Hepatocyte (in vitro differentiated cells): ENCODE results near the gene ETV6. TPM values are rescaled to one million over a fixed set of nuclear protein-coding genes. Genes with fewer than 3 reads are reported as not detected.

Experiments used
- DNase-seq: peaks from one replicate; pipeline ENCODE4 v3.0.0-alpha.2; 2016; ENCODE audit warnings: low spot score
- H2AFZ ChIP-seq: fragments of 200-600 bp; sonication (generic); 2 replicates; pipeline ENCODE4 v1.6.0; 2016; ENCODE audit warnings: antibody characterized with exemption, mild to moderate bottlenecking
- H3K27ac ChIP-seq: fragments of 200-600 bp; sonication (generic); 2 replicates; pipeline ENCODE4 v1.5.1; 2016; ENCODE audit warnings: mild to moderate bottlenecking
- H3K27me3 ChIP-seq: fragments of 200-600 bp; sonication (generic); 2 replicates; pipeline ENCODE4 v1.6.1; 2016
- H3K36me3 ChIP-seq: fragments of 200-600 bp; sonication (generic); replicated peaks from 2 replicates; pipeline ENCODE4 v1.5.1; 2016; ENCODE audit warnings: low read depth; ENCODE audit not compliant: insufficient read depth
- H3K4me1 ChIP-seq: fragments of 200-600 bp; sonication (generic); 2 replicates; pipeline ENCODE4 v1.5.1; 2016; ENCODE audit warnings: mild to moderate bottlenecking, moderate library complexity; ENCODE audit not compliant: insufficient read depth
- H3K4me2 ChIP-seq: fragments of 200-600 bp; sonication (generic); 2 replicates; pipeline ENCODE4 v1.6.0; 2016
- H3K4me3 ChIP-seq: fragments of 200-600 bp; sonication (generic); 2 replicates; pipeline ENCODE4 v1.5.1; 2016; ENCODE audit warnings: mild to moderate bottlenecking
- H3K79me2 ChIP-seq: fragments of 200-600 bp; sonication (generic); 2 replicates; pipeline ENCODE4 v1.6.0; 2017; ENCODE audit warnings: mild to moderate bottlenecking
- H3K9me2 ChIP-seq: fragments of 200-600 bp; sonication (generic); replicated peaks from 2 replicates; pipeline ENCODE4 v1.6.0; 2017; ENCODE audit warnings: mild to moderate bottlenecking; ENCODE audit not compliant: insufficient read depth
- H3K9me3 ChIP-seq: fragments of 200-600 bp; sonication (generic); 2 replicates; pipeline ENCODE4 v1.5.1; 2016; ENCODE audit warnings: low read depth, mild to moderate bottlenecking
- H4K20me1 ChIP-seq: fragments of 200-600 bp; sonication (generic); 2 replicates; pipeline ENCODE4 v1.6.0; 2016; ENCODE audit warnings: mild to moderate bottlenecking; ENCODE audit not compliant: insufficient read depth, poor library complexity, severe bottlenecking
- EZH2 ChIP-seq: fragments of 200-600 bp; sonication (generic); IDR thresholded peaks from 2 replicates; pipeline ENCODE4 v1.6.1; 2016; ENCODE audit warnings: antibody characterized with exemption, mild to moderate bottlenecking, borderline replicate concordance
- EZH2phosphoT487 ChIP-seq: fragments of 200-600 bp; sonication (generic); IDR thresholded peaks from one replicate; pipeline ENCODE4 v1.6.1; 2018; ENCODE audit warnings: antibody characterized with exemption, mild to moderate bottlenecking, low read depth, moderate library complexity; ENCODE audit not compliant: unreplicated experiment, severe bottlenecking
- WGBS: methylation state at CpG from one replicate; pipeline ENCODE4 v1.1.6; 2016; ENCODE audit warnings: low lambda C conversion rate; ENCODE audit errors: missing lambda C conversion rate; 5-methylcytosine and 5-hydroxymethylcytosine counted together
- polyA plus RNA-seq: library from polyadenylated mRNA; unstranded; fragments of >200 nt; fragmentation: Nextera tagmentation; extraction: Ambion mirVana; gene quantifications from 2 replicates; pipeline ENCODE4 v1.2.1, GENCODE V29; 2016
- total RNA-seq: library from RNA; depleted of rRNA; stranded (reverse); fragments of >200 nt; gene quantifications from 2 replicates; pipeline ENCODE4 v1.2.3, GENCODE V29; 2014
- TF ChIP-seq, protein P1 (sequence below): fragments of 200-600 bp; sonication (generic); IDR thresholded peaks from 2 replicates; pipeline ENCODE4 v1.5.1; 2016; ENCODE audit warnings: antibody characterized with exemption, mild to moderate bottlenecking; ENCODE audit not compliant: poor library complexity

ETV6 gene
- total and polyA plus RNA-seq, 2 experiments from 2014 or later = 8.0 to 9.7 TPM

DNA sequence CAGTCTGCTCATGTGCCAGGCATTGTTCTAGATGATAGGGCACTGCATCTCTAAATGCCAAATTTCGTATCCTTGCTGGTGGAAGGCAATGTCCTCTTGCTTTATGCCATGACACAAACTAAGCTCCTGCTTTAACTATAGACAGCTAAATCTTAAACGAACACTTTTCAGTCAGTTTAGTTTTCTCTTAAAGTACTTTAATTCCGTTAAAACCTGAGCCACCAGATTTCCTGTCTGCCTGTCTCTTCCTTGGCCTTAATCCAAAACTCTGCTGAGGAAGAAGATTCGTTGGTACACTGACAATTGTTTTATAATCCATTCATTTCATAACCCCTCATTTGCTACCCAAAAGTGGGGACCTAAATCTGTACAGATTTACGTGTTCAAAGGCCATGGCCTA, 226.8 kb downstream of the ETV6 start:
- no peaks in the 10 kb centered on the region for H3K27me3 ChIP-seq
- H3K9me3 ChIP-seq = no peaks in the 10 kb centered on the region
- 74% methylated on average over 5 of the region's 5 CpGs for WGBS
- H3K4me3 ChIP-seq = no peak overlapping the region
- no peak overlapping the region for H3K27ac ChIP-seq
- DNase-seq = no peak
- no peak overlapping the region for H3K4me2 ChIP-seq
- peaks cover 7% of the 10 kb centered on the region for H3K79me2 ChIP-seq
- H3K36me3 ChIP-seq = no peaks in the 10 kb centered on the region
- TF ChIP-seq, protein P1, sequence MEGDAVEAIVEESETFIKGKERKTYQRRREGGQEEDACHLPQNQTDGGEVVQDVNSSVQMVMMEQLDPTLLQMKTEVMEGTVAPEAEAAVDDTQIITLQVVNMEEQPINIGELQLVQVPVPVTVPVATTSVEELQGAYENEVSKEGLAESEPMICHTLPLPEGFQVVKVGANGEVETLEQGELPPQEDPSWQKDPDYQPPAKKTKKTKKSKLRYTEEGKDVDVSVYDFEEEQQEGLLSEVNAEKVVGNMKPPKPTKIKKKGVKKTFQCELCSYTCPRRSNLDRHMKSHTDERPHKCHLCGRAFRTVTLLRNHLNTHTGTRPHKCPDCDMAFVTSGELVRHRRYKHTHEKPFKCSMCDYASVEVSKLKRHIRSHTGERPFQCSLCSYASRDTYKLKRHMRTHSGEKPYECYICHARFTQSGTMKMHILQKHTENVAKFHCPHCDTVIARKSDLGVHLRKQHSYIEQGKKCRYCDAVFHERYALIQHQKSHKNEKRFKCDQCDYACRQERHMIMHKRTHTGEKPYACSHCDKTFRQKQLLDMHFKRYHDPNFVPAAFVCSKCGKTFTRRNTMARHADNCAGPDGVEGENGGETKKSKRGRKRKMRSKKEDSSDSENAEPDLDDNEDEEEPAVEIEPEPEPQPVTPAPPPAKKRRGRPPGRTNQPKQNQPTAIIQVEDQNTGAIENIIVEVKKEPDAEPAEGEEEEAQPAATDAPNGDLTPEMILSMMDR = no peak
- TF ChIP-seq EZH2phosphoT487 (no peak), EZH2 (no peak)
- H3K9me2 ChIP-seq = no peaks in the 10 kb centered on the region
- H3K4me1 ChIP-seq = peaks cover 8% of the 10 kb centered on the region
- H2AFZ ChIP-seq = no peak overlapping the region
- H4K20me1 ChIP-seq = no peaks in the 10 kb centered on the region

DNA sequence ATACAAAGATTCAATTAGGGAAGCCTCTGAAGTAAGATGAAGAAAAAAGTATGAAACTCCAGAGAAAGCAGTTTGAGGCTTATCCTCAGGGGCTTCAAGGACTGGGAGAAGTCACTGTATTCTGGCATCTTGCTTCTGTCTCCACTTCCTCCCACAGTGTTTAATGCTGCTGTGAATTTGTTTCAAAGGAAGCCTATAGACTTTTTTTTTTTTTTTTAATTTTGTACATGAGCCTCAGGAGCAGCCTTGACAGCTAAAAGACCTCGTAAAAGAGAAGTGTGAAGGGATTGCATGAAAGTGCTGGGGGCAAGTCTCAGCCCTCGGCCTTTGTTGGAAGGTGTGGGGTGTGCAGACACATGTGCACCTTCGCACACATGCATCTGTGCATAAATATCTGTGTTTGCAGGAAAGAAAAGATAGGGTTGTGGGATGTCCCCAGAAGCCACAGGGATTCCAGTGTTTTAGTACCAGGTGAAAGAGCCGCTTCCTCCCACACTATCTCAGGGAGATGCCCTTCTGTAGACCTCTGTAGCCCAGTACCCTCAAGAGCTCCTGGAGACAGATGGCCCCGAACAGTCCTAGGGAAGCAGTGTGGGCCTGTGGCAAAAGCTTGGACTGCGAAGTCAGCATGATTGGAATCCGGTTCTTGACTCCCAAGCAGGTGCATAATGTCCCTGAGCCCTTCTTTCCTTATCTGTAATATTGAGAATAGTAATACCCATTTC, 227.8 kb downstream of the ETV6 start:
- peak overlapping the region; percentile 70 for H3K27ac ChIP-seq
- no peak overlapping the region for H3K4me2 ChIP-seq
- TF ChIP-seq, protein P1 = no peak
- TF ChIP-seq EZH2phosphoT487 (no peak), EZH2 (no peak)
- H2AFZ ChIP-seq = no peak overlapping the region
- H3K9me2 ChIP-seq = no peaks in the 10 kb centered on the region
- H3K4me1 ChIP-seq = peaks cover 8% of the 10 kb centered on the region
- 94% methylated on average over 7 of the region's 7 CpGs for WGBS
- H3K4me3 ChIP-seq = no peak overlapping the region
- peaks cover 7% of the 10 kb centered on the region for H3K79me2 ChIP-seq
- no peaks in the 10 kb centered on the region for H4K20me1 ChIP-seq
- H3K36me3 ChIP-seq = no peaks in the 10 kb centered on the region
- H3K27me3 ChIP-seq = no peaks in the 10 kb centered on the region
- no peaks in the 10 kb centered on the region for H3K9me3 ChIP-seq
- DNase-seq = no peak

DNA sequence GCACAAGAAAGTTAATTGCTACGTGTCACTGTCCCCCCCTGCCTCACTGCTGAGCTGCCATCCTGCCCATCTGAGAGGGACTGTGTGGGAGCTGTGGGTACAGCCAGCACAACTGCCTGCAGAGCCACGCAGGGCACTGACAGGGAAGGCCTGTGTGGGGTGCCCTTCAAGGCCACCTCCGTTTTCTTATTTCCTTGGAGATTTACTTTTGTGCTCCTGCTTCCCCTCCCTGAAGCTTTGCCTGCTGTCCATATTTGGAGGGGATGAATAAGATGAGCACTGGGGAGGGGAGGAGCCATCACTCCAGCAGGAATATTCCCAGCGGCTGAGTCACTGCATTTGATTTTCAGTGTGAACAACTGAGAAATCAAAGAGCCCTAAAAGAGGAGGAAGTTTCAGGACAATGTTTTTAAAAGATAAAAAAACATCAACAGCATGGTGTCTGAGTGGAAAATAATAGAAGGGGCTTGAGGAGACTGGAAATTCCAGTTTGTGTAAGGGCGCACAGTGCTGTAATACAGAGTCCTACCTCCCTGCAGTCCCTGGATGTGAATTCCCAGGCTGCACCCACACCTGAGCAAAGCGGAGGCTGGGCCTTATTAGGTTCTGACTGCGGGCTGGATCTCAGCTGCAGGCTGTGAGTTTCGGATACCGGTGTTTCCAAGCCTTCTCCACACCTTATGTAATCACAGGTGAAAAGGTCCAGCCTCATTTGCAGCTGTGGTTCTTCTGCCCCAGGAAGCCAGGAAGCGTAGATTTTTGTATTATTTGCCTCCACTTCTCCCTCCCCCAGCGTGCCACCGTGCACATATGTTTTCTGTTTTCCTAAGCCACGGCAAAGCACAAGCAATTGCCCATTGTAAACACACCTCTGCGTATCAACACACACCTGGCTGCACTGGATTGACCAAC, 228.7 kb downstream of the ETV6 start:
- TF ChIP-seq, protein P1 = no peak
- peak overlapping the region; percentile 70 for H3K27ac ChIP-seq
- WGBS = 50% methylated on average over 14 of the region's 14 CpGs
- no peaks in the 10 kb centered on the region for H3K9me2 ChIP-seq
- peaks cover 7% of the 10 kb centered on the region for H3K79me2 ChIP-seq
- H2AFZ ChIP-seq = no peak overlapping the region
- peak; percentile 70 for DNase-seq
- H3K4me2 ChIP-seq = peak overlapping the region; percentile 24
- H3K36me3 ChIP-seq = no peaks in the 10 kb centered on the region
- H3K9me3 ChIP-seq = no peaks in the 10 kb centered on the region
- peaks cover 8% of the 10 kb centered on the region for H3K4me1 ChIP-seq
- no peaks in the 10 kb centered on the region for H3K27me3 ChIP-seq
- H4K20me1 ChIP-seq = no peaks in the 10 kb centered on the region
- H3K4me3 ChIP-seq = no peak overlapping the region
